Stimulated activated CD8-positive, alpha-beta memory T cell treated with anti-CD3 and anti-CD28 coated beads, Interleukin-7, amount 100 ng/mL, for 48 hours (primary cell): ENCODE measurements around the gene TRAPPC3.

Source experiments
- DNase-seq, 2 donors: peaks; one replicate each; pipeline ENCODE4 v3.0.0-alpha.2; 2020; ENCODE audit warnings: low read depth in 1 of 2; ENCODE audit errors: extremely low read depth in 1 of 2

The TRAPPC3 gene

GRCh38 chr1:36154335-36154734 lies 5.0 kb upstream of the TRAPPC3 start:
- no peak for DNase-seq

- DNase-seq, result no peak
Measured at GRCh38 chr1:36153476-36153875, 4.2 kb upstream of the TRAPPC3 start.

- no peak for DNase-seq
Measured at GRCh38 chr1:36151845-36152203, 2.5 kb upstream of the TRAPPC3 start.

- no peak for DNase-seq
Measured at GRCh38 chr1:36151134-36151844, 2.0 kb upstream of the TRAPPC3 start.

GRCh38 chr1:36150296-36151133 lies 1.2 kb upstream of the TRAPPC3 start:
- DNase-seq, result peak; percentile 66 to 80

GRCh38 chr1:36149973-36150295 lies 648 bp upstream of the TRAPPC3 start:
- DNase-seq, result no peak

- peak in 1 of 2 donors; percentile 45 for DNase-seq
Measured at GRCh38 chr1:36148821-36149236, 457 bp downstream of the TRAPPC3 start.

- no peak for DNase-seq
Measured at GRCh38 chr1:36144413-36144812, 4.9 kb downstream of the TRAPPC3 start.

- DNase-seq, result no peak
Measured at GRCh38 chr1:36143424-36143823, 5.9 kb downstream of the TRAPPC3 start.

- no peak for DNase-seq
Measured at GRCh38 chr1:36142121-36142520, 7.2 kb downstream of the TRAPPC3 start.

- no peak for DNase-seq
Measured at GRCh38 chr1:36139521-36139920, 9.8 kb downstream of the TRAPPC3 start.

- no peak for DNase-seq
Measured at GRCh38 chr1:36137776-36138175, 11.5 kb downstream of the TRAPPC3 start.

GRCh38 chr1:36137226-36137625 lies 12.1 kb downstream of the TRAPPC3 start:
- DNase-seq, result no peak

GRCh38 chr1:36136535-36136934 lies 12.8 kb downstream of the TRAPPC3 start:
- no peak for DNase-seq

GRCh38 chr1:36135796-36136195 lies 13.5 kb downstream of the TRAPPC3 start:
- DNase-seq, result no peak

- no peak for DNase-seq
Measured at GRCh38 chr1:36135330-36135667, 14.0 kb downstream of the TRAPPC3 start.

GRCh38 chr1:36134505-36135329 lies 14.6 kb downstream of the TRAPPC3 start:
- no peak for DNase-seq

- no peak for DNase-seq
Measured at GRCh38 chr1:36134031-36134430, 15.3 kb downstream of the TRAPPC3 start.

- no peak for DNase-seq
Measured at GRCh38 chr1:36133484-36133883, 15.8 kb downstream of the TRAPPC3 start.

- no peak for DNase-seq
Measured at GRCh38 chr1:36132029-36132428, 17.3 kb downstream of the TRAPPC3 start.

- DNase-seq, result no peak
Measured at GRCh38 chr1:36128905-36129206, 20.4 kb downstream of the TRAPPC3 start.
